Keratinocyte (primary cell): ENCODE measurements around the gene GPR176.

Experiments used
- CTCF ChIP-seq, 3 experiments: IDR thresholded peaks in 1 of 3; conservative IDR thresholded peaks in 1 of 3; optimal IDR thresholded peaks in 1 of 3; 2 replicates in 2 of 3; 3 replicates in 1 of 3; pipeline versions ENCODE3 to v1.5.1; 2011; ENCODE audit warnings: low read length in 3 of 3, mild to moderate bottlenecking in 3 of 3, moderate library complexity in 2 of 3, control low read depth in 1 of 3, inconsistent platforms in 1 of 3; ENCODE audit not compliant: insufficient read depth in 2 of 3; ENCODE audit errors: extremely low read depth in 1 of 3
- EZH2 ChIP-seq: IDR thresholded peaks from one replicate; pipeline ENCODE4 v1.6.1; 2012; ENCODE audit warnings: inconsistent platforms, mild to moderate bottlenecking, low read length, moderate library complexity

GRCh38 chr15:39961051-39961450, 41.0 kb upstream of the GPR176 start:
- TF ChIP-seq CTCF (optimal IDR thresholded peaks at IDR 0.05 in 1 of 3, IDR thresholded peaks at IDR 0.05 in 1 of 3, conservative IDR thresholded peaks at IDR 0.05 in 1 of 3; ENCODE audit: extremely low read depth in 1 of 3, insufficient read depth in 2 of 3, low read length in 3 of 3) (no peak), EZH2 (no peak)
